GM12891 (cell line): ENCODE data around the gene DNM1.
"Not testable (repeated sequence)": the region's sequence is repeated elsewhere in the genome, so short reads cannot be mapped to it uniquely, and the experiment has no call there.

Source experiments
- DNase-seq: peaks from one replicate; pipeline ENCODE4 v3.0.0; 2011; ENCODE audit warnings: low spot score; ENCODE audit not compliant: insufficient read length
- FAIRE-seq: peaks from 2 replicates; lab custom pipeline; 2011; peaks lifted over from hg19 to GRCh38; lab: Jason Lieb, UNC
- PAX5 ChIP-seq: IDR thresholded peaks from 2 replicates; pipeline ENCODE4 v1.6.1; 2011; ENCODE audit warnings: low read length, moderate library complexity, mild to moderate bottlenecking; ENCODE audit not compliant: insufficient read depth, severe bottlenecking
- POLR2A ChIP-seq: IDR thresholded peaks from 2 replicates; pipeline ENCODE4 v1.6.1; 2011; ENCODE audit warnings: low read depth, low read length, control low read depth
- POLR2AphosphoS5 ChIP-seq: IDR thresholded peaks from 2 replicates; pipeline ENCODE4 v1.6.1; 2011; ENCODE audit warnings: low read depth, low read length, control low read depth
- POU2F2 ChIP-seq: IDR thresholded peaks from 2 replicates; pipeline ENCODE4 v1.6.1; 2011; ENCODE audit warnings: low read depth, mild to moderate bottlenecking, control low read depth, low read length, moderate library complexity
- SPI1 ChIP-seq: IDR thresholded peaks from 2 replicates; pipeline ENCODE4 v1.6.1; 2011; ENCODE audit warnings: low read depth, low read length, control low read depth
- TAF1 ChIP-seq: IDR thresholded peaks from 2 replicates; pipeline ENCODE4 v1.6.1; 2011; ENCODE audit warnings: low read depth, low read length, control low read depth

The DNM1 gene

DNA sequence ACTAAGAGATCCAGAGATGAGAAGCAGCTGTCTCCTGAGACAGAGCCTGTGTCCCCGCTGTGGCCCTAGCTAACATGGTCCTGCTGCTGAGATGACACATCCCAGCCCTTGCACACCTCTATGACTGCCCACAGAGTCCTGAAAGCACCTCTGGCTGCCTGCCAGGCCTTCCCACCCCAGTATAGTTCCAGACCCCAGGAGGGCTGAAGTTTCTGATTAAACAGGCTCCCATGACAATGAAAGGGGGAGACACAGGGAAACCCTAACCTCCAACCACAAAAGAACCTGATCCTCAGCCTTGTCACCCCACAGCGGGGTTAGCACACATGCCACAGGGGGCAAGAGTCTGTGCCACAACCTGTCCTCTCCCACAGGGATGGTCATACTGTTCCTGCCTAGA, 27.5 kb upstream of the DNM1 start:
- no peak for FAIRE-seq
- no peak for DNase-seq
- no peak for TF ChIP-seq TAF1
- TF ChIP-seq SPI1 = no peak
- TF ChIP-seq POLR2AphosphoS5 = no peak
- TF ChIP-seq POU2F2 = no peak
- TF ChIP-seq PAX5 = no peak
- no peak for TF ChIP-seq POLR2A

DNA sequence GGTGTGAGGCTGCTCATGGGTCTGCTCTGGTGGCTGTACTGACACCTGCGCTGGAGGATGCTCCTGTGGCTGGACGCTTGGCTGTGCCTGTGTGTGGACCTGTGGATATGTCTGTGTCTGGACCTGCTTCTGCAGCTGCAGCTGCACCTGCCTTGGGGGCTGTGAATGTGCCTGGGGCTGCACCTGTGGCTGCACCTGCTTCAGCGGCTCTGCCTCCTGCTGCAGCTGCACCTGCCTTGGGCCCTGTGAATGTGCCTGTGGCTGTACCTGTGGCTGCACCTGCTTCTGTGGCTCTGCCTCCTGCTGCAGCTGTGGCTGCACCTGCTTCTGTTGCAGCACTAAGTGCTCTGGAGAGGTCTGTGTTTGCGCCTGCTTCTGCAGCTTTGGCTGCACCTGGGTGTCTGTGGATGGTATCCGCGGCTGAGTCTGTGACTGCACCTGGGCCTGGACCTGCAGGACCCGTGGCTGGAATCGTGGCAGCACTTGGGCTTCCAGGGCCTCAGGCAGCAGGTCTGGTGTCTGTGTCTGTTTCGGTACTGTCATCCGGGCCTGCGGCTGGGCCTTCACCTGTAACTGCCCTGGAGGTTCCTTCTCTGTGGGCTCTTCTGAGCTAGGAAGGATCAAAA, 24.3 kb upstream of the DNM1 start:
- no peak for TF ChIP-seq POU2F2
- no peak for TF ChIP-seq SPI1
- TF ChIP-seq TAF1 = no peak
- no peak for TF ChIP-seq PAX5
- TF ChIP-seq POLR2A = no peak
- TF ChIP-seq POLR2AphosphoS5 = no peak
- DNase-seq = no peak
- no peak for FAIRE-seq

DNA sequence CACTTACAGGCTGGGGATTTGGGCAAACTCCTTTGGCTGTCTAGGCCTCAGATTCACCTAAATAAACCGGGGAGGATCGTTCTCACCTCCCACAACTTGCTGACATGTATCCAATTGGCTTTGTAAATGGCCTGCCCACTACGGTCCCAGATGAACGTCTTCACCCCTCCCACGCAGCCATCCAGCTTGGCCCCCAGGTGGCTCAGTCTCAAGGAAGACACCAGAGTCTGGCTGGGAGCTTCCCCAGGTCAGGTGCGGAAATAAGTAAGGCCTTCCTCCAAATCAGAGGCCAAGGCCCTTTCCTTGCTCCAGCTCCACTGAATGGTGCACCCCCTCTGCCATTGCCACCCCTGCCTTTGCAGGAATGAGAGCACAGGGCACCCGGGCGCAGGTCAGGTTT, 23.2 kb upstream of the DNM1 start:
- FAIRE-seq (no peak), DNase-seq (no peak)
- TF ChIP-seq TAF1 (no peak), SPI1 (no peak), POLR2A (no peak), PAX5 (no peak), POLR2AphosphoS5 (no peak), POU2F2 (no peak)

DNA sequence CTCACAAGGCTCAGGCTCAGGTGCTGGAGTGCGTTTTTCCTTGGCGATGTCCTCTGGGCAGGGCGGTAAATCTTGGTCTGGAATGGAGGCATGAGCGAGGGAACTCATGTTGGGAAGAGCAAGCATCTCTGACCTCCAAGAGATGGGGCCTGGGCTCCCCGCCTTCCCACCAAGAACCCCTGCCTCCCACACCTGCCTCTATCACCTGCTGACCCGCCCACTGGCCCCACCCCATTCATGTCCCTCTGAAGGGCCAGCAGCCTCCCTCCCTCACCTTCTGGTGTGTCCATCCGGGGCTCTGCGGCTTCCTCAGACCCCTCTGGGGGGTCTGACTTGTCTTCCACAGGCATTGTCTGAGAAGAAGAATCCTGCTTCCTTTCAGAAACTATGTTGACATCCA, 22.7 kb upstream of the DNM1 start:
- DNase-seq (no peak), FAIRE-seq (no peak)
- TF ChIP-seq POU2F2 (no peak), POLR2A (no peak), PAX5 (no peak), SPI1 (no peak), POLR2AphosphoS5 (no peak), TAF1 (no peak)

DNA sequence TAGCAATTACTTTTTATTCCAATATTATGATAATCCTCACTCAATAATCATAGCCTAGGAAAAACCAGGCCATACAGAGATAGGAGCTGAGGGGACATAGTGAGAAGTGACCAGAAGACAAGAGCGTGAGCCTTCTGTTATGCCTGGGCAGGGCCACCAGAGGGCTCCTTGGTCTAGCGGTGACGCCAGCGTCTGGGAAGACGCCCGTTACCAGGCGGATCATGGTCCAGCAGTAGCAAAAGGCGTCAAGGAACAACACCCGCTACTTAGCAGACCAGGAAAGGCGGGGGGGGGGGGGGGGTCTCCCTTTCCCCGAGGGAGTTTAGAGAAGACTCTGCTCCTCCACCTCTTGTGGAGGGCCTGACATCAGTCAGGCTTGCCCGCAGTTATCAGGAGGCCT, 21.7 kb upstream of the DNM1 start:
- FAIRE-seq, DNase-seq: not testable (repeated sequence)

DNA sequence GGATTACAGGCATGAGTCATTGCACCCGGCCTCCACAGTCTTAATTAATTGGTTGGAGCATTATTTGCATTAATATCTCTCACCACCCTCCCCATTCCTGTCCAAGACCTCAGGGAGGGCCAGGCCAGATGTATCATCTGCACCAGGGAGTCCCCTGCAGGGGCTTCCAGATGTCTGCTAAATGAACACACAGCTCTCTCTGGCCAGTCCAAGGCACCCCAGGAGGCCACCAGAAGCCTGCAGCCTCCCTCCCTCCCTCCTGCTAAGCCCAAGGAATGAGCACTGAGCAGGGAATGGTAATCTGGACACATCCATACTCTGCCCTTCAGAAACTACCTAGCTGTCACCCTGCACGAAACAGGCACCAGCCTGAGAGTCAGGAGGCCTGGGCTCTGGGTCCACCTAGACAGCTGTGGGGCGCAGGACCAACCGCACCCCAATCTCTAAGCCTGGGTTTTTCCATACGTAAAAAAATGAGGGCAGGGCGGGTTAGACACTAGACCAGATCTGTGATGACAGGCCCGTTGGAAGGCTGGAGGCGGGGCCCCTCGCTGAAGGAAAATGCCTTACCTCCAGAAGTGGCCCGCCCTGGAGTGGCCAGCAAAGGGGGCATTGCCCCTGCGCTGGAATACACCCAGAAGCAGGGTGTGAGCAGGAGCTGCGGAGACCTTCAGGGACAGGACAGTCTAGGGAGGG, 20.1 kb upstream of the DNM1 start:
- no peak for FAIRE-seq
- no peak for DNase-seq
- TF ChIP-seq POLR2AphosphoS5 (no peak), PAX5 (no peak), POLR2A (no peak), TAF1 (no peak), POU2F2 (no peak), SPI1 (no peak)

DNA sequence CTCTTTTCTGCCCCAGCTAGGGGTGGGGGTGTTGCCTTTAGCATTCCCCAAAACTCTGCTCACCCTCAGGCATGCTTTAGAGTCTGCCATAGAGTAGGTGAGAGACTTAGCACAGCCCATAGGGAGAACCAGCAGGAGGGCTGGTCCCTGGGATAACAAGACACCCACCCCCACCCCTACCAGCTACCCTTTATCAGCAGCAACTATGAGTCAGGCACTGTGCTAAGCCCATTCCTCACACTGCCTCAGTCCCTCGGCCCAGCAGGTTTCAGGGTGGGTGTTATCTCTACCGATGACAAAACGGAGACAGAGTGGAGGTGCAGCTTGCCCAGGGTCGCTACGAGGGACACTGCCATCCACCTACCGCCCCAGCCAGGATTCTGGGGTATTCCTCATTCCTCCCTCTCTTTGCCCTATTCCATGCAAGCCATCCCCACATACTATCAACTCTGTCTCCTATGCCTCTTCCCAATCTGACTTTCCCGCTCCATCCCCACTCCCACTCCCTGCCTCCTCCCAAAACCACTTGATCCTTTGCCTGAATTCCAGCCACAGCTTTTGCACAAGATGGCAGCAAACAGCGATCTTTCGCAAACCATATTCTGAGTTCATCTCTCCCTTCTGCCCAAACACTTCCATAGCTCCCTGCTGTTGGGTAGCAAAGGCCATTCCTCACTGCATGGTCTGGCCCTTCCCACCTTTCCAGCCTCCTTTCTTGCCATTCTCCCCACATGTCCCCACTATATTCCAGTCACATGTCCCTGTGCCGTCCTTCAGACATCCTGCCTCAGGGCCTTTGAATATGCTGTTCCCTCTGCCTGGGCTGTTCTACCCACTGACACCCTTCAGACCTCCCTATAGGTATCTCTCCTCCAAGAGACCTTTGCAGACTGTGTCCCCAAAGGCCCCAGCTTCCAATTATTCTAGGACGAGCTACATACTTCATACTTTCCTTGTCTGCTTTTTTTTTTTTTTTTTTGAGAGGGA, 16.9 kb upstream of the DNM1 start:
- TF ChIP-seq SPI1 (no peak), TAF1 (no peak)
- no peak for FAIRE-seq
- DNase-seq = no peak

DNA sequence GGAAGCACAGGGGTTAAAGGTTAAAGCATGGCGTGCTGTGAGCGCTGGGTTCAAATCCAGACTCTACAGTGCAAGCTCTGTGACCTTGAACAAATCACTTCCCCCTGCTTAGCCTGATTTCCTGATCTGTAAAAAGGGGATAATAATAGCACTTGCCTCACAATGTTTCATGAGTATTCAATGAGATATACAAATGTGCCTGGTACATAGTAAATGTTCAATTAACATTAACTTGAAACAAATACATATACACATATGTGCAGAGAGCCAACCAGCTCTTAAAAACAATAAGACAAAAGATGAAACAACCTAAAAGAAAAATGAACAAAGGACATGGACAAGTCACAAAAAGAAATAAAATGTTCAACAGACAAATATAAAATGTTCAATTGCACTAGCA, 15.8 kb upstream of the DNM1 start:
- FAIRE-seq = no peak
- TF ChIP-seq TAF1 = no peak
- TF ChIP-seq POLR2A = no peak
- TF ChIP-seq POU2F2 = no peak
- TF ChIP-seq PAX5 = no peak
- TF ChIP-seq POLR2AphosphoS5 = no peak
- no peak for DNase-seq

DNA sequence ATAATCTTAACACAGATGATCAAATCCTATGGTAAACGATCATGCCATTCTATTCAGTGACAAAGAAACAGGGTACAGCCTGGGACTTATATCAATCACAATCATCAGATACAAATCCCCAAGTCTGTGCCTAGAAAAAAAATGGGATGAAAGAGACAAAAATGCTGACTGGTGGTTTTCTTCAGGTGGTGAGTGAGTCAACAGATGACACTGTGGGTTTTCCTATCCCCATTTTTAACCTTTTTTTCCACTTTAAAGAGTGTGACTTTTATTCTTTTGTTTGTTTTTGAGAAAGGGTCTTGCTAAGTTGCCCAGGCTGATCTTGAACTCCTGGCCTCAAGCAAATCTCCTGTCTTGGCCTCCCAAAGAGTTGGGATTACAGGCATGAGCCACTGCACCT, 15.0 kb upstream of the DNM1 start:
- no peak for FAIRE-seq
- TF ChIP-seq POU2F2 (no peak), TAF1 (no peak), PAX5 (no peak), POLR2AphosphoS5 (no peak), POLR2A (no peak), SPI1 (no peak)
- no peak for DNase-seq
